Glomerular endothelial cell (primary cell): Measurements from ENCODE around the gene CUX1. TPM values are rescaled to one million over a fixed set of nuclear protein-coding genes. Genes with fewer than 3 reads are reported as not detected.

Experiments
- DNase-seq: peaks from one replicate; pipeline ENCODE4 v3.0.0-alpha.2; 2011; ENCODE audit warnings: low read depth, low spot score; ENCODE audit errors: extremely low read depth
- total RNA-seq: library from RNA; depleted of rRNA; stranded (reverse); fragments of >200 nt; gene quantifications from 2 replicates; pipeline ENCODE4 v1.2.3, GENCODE V29; 2015

CUX1 gene
- total RNA-seq, 1 donor from 2014 or later = 62.0 TPM

- no peak for DNase-seq
Measured at GRCh38 chr7:101943889-101944600, 126.6 kb downstream of the CUX1 start.

DNA sequence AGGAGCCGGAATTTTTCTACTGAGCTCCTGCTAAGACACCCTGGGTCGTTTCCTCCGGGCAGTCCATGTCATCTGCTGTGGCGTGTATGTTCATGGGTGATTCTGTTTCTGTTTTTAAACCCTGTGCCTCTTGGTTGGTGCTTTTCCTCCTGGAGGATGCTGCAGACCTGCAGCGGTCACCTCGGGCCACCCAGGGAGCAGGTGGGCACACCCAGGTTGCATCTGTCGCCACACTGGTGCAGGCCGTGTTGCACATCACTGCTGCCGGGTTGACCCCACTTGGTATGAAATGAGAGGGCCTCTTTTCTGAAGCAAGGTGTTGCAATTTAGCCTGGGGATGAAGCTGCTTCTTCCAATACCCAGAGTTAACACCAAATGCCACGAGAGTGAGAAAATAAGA lies 127.2 kb downstream of the CUX1 start:
- DNase-seq = no peak

- DNase-seq = no peak
Measured at GRCh38 chr7:101945034-101945758, 127.8 kb downstream of the CUX1 start.

- no peak for DNase-seq
Measured at GRCh38 chr7:101947899-101948298, 130.5 kb downstream of the CUX1 start.

GRCh38 chr7:101948650-101949049 lies 131.2 kb downstream of the CUX1 start:
- DNase-seq = no peak

DNA sequence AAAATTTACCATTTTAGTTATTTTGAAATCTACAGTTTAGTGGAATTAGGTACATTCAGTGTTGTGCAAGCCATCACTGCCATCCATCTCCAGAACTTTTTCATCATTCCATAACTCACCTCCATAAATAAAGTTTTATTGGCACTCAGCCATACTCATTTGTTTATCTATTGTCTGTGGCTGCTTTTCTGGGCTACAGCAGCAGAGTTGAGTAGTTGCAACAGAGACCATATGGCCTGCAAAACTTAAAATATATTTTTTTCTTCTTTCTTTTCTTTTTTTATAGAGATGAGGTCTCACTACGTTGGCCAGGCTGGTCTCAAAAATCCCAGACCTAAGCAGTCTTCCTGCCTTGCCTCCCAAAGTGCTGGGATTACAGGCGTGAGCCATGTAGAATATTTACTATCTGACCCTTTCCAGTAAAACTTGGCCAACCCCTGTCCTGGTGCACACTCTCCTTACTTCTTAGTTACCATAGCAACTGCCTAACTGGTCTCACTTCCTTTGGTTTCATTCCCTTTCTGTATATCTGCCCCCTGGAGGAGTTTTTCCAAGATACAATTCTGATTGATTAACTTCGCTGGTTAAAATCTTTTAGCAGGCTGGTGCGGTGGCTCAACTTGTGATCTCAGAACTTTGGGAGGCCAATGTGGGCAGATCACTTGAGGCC lies 133.2 kb downstream of the CUX1 start:
- peak; percentile 33 for DNase-seq

- no peak for DNase-seq
Measured at GRCh38 chr7:101951757-101952156, 134.3 kb downstream of the CUX1 start.

- peak; percentile 61 for DNase-seq
Measured at GRCh38 chr7:101952355-101953247, 135.2 kb downstream of the CUX1 start.

DNA sequence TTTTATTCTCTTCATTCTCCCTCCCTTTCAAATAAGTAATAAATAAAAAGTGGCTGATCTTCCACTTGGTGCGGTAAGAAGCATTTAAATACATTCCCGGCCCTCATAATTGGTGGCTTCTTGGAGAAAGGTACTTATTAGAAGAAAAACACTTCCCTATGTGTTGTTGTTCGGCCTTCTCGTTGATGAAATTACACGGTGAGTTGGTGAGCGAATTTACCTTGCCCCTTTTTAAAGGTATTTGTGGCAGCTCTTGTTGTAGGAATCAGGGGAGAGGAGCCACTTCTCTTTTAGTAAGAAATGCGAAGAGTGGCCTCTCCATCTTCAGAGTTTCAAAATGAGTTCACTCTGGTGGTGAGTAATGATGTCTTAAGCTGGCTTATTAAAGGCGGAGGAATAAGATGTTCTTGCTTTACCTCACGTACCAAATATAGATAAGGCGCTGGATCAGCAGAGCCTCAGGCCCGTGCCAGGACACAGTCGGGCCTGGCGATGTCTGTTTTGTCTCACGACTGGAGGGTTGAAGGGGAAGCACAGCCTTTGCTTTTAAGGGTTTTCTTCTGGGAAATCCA lies 135.9 kb downstream of the CUX1 start:
- no peak for DNase-seq

DNA sequence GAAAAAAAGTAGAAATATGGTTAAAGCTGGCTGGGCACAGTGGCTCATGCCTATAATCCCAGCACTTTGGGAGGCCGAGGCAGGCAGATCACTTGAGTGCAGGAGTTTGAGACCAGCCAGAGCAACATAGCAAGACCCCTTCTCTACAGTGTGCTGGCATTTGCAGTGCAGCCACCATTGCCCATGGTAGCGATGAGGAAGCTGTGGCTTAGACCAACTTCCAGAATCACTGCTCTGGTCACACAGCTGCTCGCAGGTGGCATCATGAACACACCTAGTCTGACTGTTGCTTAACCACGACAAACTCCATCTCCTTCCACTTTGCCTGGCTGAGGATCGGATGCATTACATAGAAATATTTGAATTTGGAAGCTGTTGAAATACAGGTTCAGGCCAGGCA lies 137.1 kb downstream of the CUX1 start:
- no peak for DNase-seq

GRCh38 chr7:101956130-101956529 lies 138.7 kb downstream of the CUX1 start:
- no peak for DNase-seq

DNA sequence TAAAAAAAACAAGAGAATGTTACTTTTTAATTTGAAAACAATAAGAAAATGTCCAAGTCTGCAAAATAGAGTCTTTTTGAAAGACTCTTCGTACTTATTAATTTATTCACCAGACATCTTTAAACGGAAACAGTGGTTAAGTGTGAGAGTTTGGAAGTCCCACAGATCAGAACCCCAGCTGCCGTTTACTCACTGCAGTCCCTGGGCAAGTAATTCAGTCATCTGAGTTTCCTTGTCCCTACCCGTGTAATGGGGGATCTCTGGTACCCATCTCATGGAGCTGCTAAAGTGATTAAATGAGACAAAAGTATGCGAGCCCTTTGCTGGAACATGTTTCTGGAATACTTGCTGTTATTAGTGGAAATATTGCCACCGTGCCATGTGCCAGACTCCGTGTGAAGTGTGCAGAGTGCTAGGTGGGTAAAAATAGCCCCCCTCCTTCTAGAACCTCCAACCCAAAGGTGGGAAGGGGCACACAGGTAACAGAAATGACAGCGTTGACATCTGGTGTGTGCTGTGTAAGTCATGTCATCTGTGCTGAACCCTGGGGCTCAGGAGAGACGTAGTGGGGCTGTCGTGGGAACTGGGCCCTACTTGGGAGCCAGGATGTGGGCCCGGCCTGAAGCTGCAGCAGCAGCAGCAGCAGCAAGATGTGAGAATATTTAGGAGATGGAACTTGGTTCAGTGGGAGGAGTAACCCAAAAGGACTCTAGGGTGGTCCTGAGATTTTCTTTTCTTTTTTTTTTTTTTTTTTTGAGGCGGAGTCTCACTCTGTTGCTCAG lies 140.5 kb downstream of the CUX1 start:
- no peak for DNase-seq

GRCh38 chr7:101959342-101959741 lies 141.9 kb downstream of the CUX1 start:
- DNase-seq = no peak

GRCh38 chr7:101959829-101960228 lies 142.4 kb downstream of the CUX1 start:
- DNase-seq = no peak

DNA sequence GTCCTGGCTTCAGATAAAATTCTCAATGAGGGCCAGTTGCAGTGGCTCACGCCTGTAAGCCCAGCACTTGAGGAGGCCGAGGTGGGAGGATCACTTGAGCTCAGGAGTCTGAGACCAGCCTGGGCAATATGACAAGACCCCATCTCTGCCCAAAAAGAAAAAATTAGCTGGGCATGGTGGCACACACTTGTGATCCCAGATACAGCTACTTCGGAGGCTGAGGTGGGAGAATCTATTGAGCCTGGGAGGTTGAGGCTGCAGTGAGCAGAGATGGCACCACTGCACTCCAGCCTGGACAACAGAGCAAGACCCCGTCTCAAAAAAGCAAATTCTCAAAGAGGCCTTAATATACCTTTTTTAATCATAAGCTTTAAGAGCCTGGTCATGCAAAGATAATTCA lies 142.9 kb downstream of the CUX1 start:
- no peak for DNase-seq

GRCh38 chr7:101960985-101961708 lies 143.7 kb downstream of the CUX1 start:
- DNase-seq = no peak

DNA sequence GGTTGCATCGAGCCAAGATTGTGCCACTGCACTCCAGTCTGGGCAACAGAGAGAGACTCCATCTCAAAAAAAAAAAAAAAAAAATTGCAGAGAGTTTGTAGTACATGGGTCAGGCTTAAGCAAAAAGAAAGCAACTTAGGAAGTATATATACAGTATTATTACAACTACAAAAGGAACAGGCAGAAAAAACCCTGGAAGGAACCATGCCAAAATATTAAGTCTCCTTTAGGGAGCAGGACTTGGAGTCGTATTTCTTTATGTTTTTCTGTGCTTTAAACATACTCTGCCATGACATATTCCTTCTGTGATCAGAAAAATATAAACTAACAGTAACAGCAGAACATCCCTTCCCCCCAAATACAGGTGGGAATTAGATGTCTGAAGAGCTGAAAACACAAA lies 144.4 kb downstream of the CUX1 start:
- DNase-seq = no peak

- no peak for DNase-seq
Measured at GRCh38 chr7:101963693-101964092, 146.3 kb downstream of the CUX1 start.
